Esophagus squamous epithelium (tissue), 5 donors: ENCODE measurements around the gene MYO7B. TPM values are rescaled to one million over a fixed set of nuclear protein-coding genes. Genes with fewer than 3 reads are reported as not detected.

Experiments
- DNase-seq: peaks from one replicate; lab custom pipeline; 2025; lab: John Stamatoyannopoulos, UW
- H3K27ac ChIP-seq, 4 donors: fragments of 200-600 bp; sonication (generic); one replicate each; pipeline ENCODE4 v1.5.1; 2016 to 2019; ENCODE audit warnings: mild to moderate bottlenecking in 1 of 4
- H3K27me3 ChIP-seq, 4 donors: fragments of 200-600 bp; sonication (generic); 1 replicate in 3 of 4; 2 replicates in 1 of 4; pipeline versions ENCODE4 v1.5.1 to v1.6.0; 2017 to 2021; ENCODE audit warnings: antibody characterized with exemption in 1 of 4
- H3K36me3 ChIP-seq, 3 donors: fragments of 200-600 bp; sonication (generic); one replicate each; pipeline ENCODE4 v1.5.1; 2016 to 2019
- H3K4me1 ChIP-seq, 3 donors: fragments of 200-600 bp; sonication (generic); one replicate each; pipeline ENCODE4 v1.5.1; 2017 to 2019
- H3K4me3 ChIP-seq, 4 donors: fragments of 200-600 bp; sonication (generic); 1 replicate in 3 of 4; 2 replicates in 1 of 4; pipeline ENCODE4 v1.5.1; 2016 to 2019; ENCODE audit warnings: mild to moderate bottlenecking in 2 of 4, moderate library complexity in 1 of 4
- H3K9me3 ChIP-seq, 3 donors: fragments of 200-600 bp; sonication (generic); one replicate each; pipeline ENCODE4 v1.5.1; 2016 to 2019
- CTCF ChIP-seq, 6 experiments: fragments of 450-650 bp in 4 of 6; fragments of 200-600 bp in 2 of 6; sonication (generic) in 2 of 6; IDR thresholded peaks; one replicate each; pipeline ENCODE4 v1.5.1; 2016 to 2019; ENCODE audit warnings: antibody characterized with exemption in 6 of 6, mild to moderate bottlenecking in 4 of 6, moderate library complexity in 4 of 6
- POLR2A ChIP-seq, 4 donors: fragments of 450-650 bp; IDR thresholded peaks; one replicate each; pipeline ENCODE4 v1.6.1; 2017; ENCODE audit warnings: antibody characterized with exemption in 4 of 4, mild to moderate bottlenecking in 4 of 4, moderate library complexity in 3 of 4
- WGBS, 2 donors: methylation state at CpG; one replicate each; pipeline ENCODE4 v1.1.5; 2018; 5-methylcytosine and 5-hydroxymethylcytosine counted together
- intact Hi-C: fragments of 100-400 bp; cut with DNase I; formaldehyde crosslinking; loops from one replicate; pipeline ENCODE4 v1.15.0; 2022
- total RNA-seq, 4 donors: library from RNA; depleted of rRNA; stranded (reverse); fragments of >200 nt; gene quantifications; one replicate each; pipeline ENCODE4 v1.1.0, GENCODE V29; 2016
- donor health status: DM: yes; HTN: yes; CAD: no.

Gene MYO7B
- total RNA-seq, 4 donors from 2014 or later, result 0.19 TPM; not detected in 3

DNA sequence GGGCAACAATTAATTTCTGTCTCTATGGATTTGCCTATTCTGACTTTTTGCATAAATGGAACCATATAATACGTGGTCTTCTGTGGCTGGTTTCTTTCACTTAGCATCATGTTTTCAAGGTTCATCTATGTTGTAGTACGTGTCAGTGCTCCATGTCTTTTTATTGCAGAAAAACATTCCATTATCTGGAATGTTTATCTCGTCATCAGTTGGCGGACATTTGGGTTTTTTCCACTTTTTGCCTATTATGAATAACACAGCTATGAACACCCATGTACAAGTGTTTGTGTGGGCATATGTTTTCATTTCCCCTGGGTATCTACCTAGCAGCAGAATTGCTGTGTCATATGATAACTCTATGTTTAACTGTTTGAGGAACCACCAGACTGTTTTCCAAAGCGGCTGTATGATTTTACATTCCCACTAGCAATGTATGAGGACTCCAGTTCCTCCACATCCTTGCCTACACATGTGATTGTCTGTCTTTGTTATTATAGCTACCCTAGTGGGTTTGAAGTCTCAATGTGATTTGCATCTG lies 49.9 kb downstream of the MYO7B start:
- 81 to 83% methylated on average over 5 of the region's 5 CpGs for WGBS, 2 donors
- no peak overlapping the region for H3K27ac ChIP-seq

GRCh38 chr2:127586136-127586535 lies 50.7 kb downstream of the MYO7B start:
- Histone ChIP-seq H3K9me3 (no peaks in the 10 kb centered on the region), H3K36me3 (no peaks in the 10 kb centered on the region), H3K4me1 (no peaks in the 10 kb centered on the region), H3K27me3 (no peaks in the 10 kb centered on the region), H3K27ac (no peak overlapping the region), H3K4me3 (no peak overlapping the region)
- WGBS, 2 donors, result 59 to 74% methylated on average over 6 of the region's 6 CpGs
- TF ChIP-seq CTCF (IDR thresholded peaks at IDR 0.05), result no peak
- no peak for TF ChIP-seq POLR2A (IDR thresholded peaks at IDR 0.05)
- intact Hi-C loops, result no loop called here
- DNase-seq, result no peak

More for the DNA sequence above, 49.9 kb downstream of the MYO7B start:
- no peaks in the 10 kb centered on the region for H3K4me1 ChIP-seq
- no peak for TF ChIP-seq CTCF (IDR thresholded peaks at IDR 0.05)
- TF ChIP-seq POLR2A (IDR thresholded peaks at IDR 0.05), result no peak
- no peak overlapping the region for H3K4me3 ChIP-seq
- DNase-seq, result no peak
- intact Hi-C loops, result no loop called here
- no peaks in the 10 kb centered on the region for H3K27me3 ChIP-seq
- H3K36me3 ChIP-seq, result no peaks in the 10 kb centered on the region
- H3K9me3 ChIP-seq, result no peaks in the 10 kb centered on the region

GRCh38 chr2:127586746-127587295 lies 51.3 kb downstream of the MYO7B start:
- intact Hi-C loops, result no loop called here
- Histone ChIP-seq H3K27me3 (no peaks in the 10 kb centered on the region), H3K27ac (no peak overlapping the region), H3K36me3 (no peaks in the 10 kb centered on the region), H3K9me3 (no peaks in the 10 kb centered on the region), H3K4me3 (no peak overlapping the region), H3K4me1 (no peaks in the 10 kb centered on the region)
- WGBS, 2 donors, result 65 to 92% methylated on average over 2 to 4 of the region's 4 CpGs
- TF ChIP-seq CTCF (IDR thresholded peaks at IDR 0.05) (no peak), POLR2A (IDR thresholded peaks at IDR 0.05) (no peak)
- no peak for DNase-seq

- no peak for DNase-seq
- no peaks in the 10 kb centered on the region for H3K36me3 ChIP-seq
- no peak for TF ChIP-seq POLR2A (IDR thresholded peaks at IDR 0.05)
- no peak for TF ChIP-seq CTCF (IDR thresholded peaks at IDR 0.05)
- no peak overlapping the region for H3K4me3 ChIP-seq
- WGBS, 2 donors, result 77 to 92% methylated on average over 2 to 5 of the region's 5 CpGs
- H3K9me3 ChIP-seq, result no peaks in the 10 kb centered on the region
- H3K27ac ChIP-seq, result no peak overlapping the region
- intact Hi-C loops, result no loop called here
- no peaks in the 10 kb centered on the region for H3K27me3 ChIP-seq
- H3K4me1 ChIP-seq, result no peaks in the 10 kb centered on the region
Observed at GRCh38 chr2:127588241-127588640, 52.8 kb downstream of the MYO7B start.

GRCh38 chr2:127589358-127589757 lies 53.9 kb downstream of the MYO7B start:
- no peaks in the 10 kb centered on the region for H3K9me3 ChIP-seq
- no peak overlapping the region for H3K4me3 ChIP-seq
- no peak for TF ChIP-seq CTCF (IDR thresholded peaks at IDR 0.05)
- no peak for TF ChIP-seq POLR2A (IDR thresholded peaks at IDR 0.05)
- WGBS, 2 donors, result 77 to 100% methylated on average over 2 of the region's 3 CpGs
- no peak overlapping the region for H3K27ac ChIP-seq
- H3K27me3 ChIP-seq, result no peaks in the 10 kb centered on the region
- no peaks in the 10 kb centered on the region for H3K36me3 ChIP-seq
- intact Hi-C loops, result no loop called here
- H3K4me1 ChIP-seq, result no peaks in the 10 kb centered on the region
- DNase-seq, result no peak
